Endodermal cell (in vitro differentiated cells): ENCODE data around the gene OCEL1. TPM values are rescaled to one million over a fixed set of nuclear protein-coding genes. Genes with fewer than 3 reads are reported as not detected.

Experiments used
- DNase-seq: peaks from one replicate; pipeline ENCODE4 v3.0.0-alpha.2; 2017
- H3K27ac ChIP-seq: 2 replicates; pipeline ENCODE4 v1.5.1; 2013; ENCODE audit warnings: mild to moderate bottlenecking, low read depth, low read length, moderate library complexity
- H3K27me3 ChIP-seq: 2 replicates; pipeline ENCODE4 v1.6.1; 2013; ENCODE audit warnings: mild to moderate bottlenecking, low read length, moderate library complexity; ENCODE audit not compliant: insufficient read depth, control insufficient read depth, poor library complexity, severe bottlenecking
- H3K36me3 ChIP-seq: 2 replicates; pipeline ENCODE4 v1.7.0; 2013; ENCODE audit warnings: mild to moderate bottlenecking, low read length, moderate library complexity; ENCODE audit not compliant: control insufficient read depth, insufficient read depth
- H3K4me1 ChIP-seq: one replicate; pipeline ENCODE4 v1.7.0; 2013; ENCODE audit warnings: low read length; ENCODE audit not compliant: control insufficient read depth, insufficient read depth
- H3K4me3 ChIP-seq: 2 replicates; pipeline ENCODE4 v1.5.1; 2013; ENCODE audit warnings: mild to moderate bottlenecking, low read length, moderate library complexity
- H3K9ac ChIP-seq: 2 replicates; pipeline ENCODE4 v1.6.1; 2013; ENCODE audit warnings: mild to moderate bottlenecking, low read length, moderate library complexity; ENCODE audit not compliant: poor library complexity, severe bottlenecking; ENCODE audit errors: extremely low read depth
- H3K9me3 ChIP-seq: 2 replicates; pipeline ENCODE4 v1.6.1; 2013; ENCODE audit warnings: mild to moderate bottlenecking, low read length, moderate library complexity; ENCODE audit not compliant: control insufficient read depth
- H3K27ac Mint-ChIP-seq: 2 replicates; pipeline ENCODE4 v1.8.0; 2020; ENCODE audit warnings: mixed read lengths
- H3K27me3 Mint-ChIP-seq: 2 replicates; pipeline ENCODE4 v1.8.0; 2021; ENCODE audit warnings: mild to moderate bottlenecking, mixed read lengths; ENCODE audit not compliant: insufficient read depth
- H3K36me3 Mint-ChIP-seq: 2 replicates; pipeline ENCODE4 v1.8.0; 2020; ENCODE audit warnings: low read depth, mixed read lengths
- H3K4me1 Mint-ChIP-seq: 2 replicates; pipeline ENCODE4 v1.8.0; 2020; ENCODE audit warnings: mixed read lengths
- H3K4me3 Mint-ChIP-seq: 2 replicates; pipeline ENCODE4 v1.8.0; 2020; ENCODE audit warnings: mild to moderate bottlenecking, moderate library complexity, mixed read lengths
- H3K9me3 Mint-ChIP-seq: 2 replicates; pipeline ENCODE4 v1.8.0; 2020; ENCODE audit warnings: mild to moderate bottlenecking, mixed read lengths
- CTCF ChIP-seq: fragments of 200-600 bp; sonication (generic); conservative IDR thresholded peaks from 2 replicates; pipeline ENCODE4 v1.5.0; 2021; ENCODE audit warnings: antibody characterized with exemption, mild to moderate bottlenecking
- WGBS, 2 experiments: methylation state at CpG; one replicate each; pipeline versions ENCODE4 v1.1.5 to v1.1.7; 2013; ENCODE audit warnings: missing lambda C conversion rate in 2 of 2, mixed read lengths in 1 of 2; ENCODE audit not compliant: insufficient coverage in 1 of 2, insufficient read length in 1 of 2; 5-methylcytosine and 5-hydroxymethylcytosine counted together
- total RNA-seq, 2 donors: library from RNA; stranded (reverse); fragmentation: NEBNext Ultra II Directional in 1 of 2; extraction: Animal tissue kit (Norgen Biotek cat#: 25700) in 1 of 2; gene quantifications; 2 replicates in 1 of 2; 3 replicates in 1 of 2; pipeline ENCODE4 v1.2.1, GENCODE V29; 2021

Gene OCEL1
- total RNA-seq, 2 donors from 2014 or later, result 23.1 to 29.1 TPM

GRCh38 chr19:17263712-17264640 is 38.0 kb downstream of the OCEL1 start:
- no peaks in the 10 kb centered on the region for H3K9me3 Mint-ChIP-seq
- peaks cover 7% of the 10 kb centered on the region for H3K4me1 Mint-ChIP-seq
- no peaks in the 10 kb centered on the region for H3K4me1 ChIP-seq
- H3K4me3 Mint-ChIP-seq, result peak overlapping the region; percentile 18
- H3K27me3 ChIP-seq, result no peaks in the 10 kb centered on the region
- no peak for TF ChIP-seq CTCF
- no peaks in the 10 kb centered on the region for H3K9me3 ChIP-seq
- H3K27ac ChIP-seq, result no peak overlapping the region
- peak overlapping the region; percentile 85 for H3K27ac Mint-ChIP-seq
- H3K27me3 Mint-ChIP-seq, result no peaks in the 10 kb centered on the region
- no peak for DNase-seq
- peaks cover 4% of the 10 kb centered on the region for H3K36me3 ChIP-seq
- H3K9ac ChIP-seq, result no peak overlapping the region
- H3K4me3 ChIP-seq, result no peak overlapping the region
- 85 to 93% methylated on average over 13 to 23 of the region's 23 CpGs for WGBS, 2 experiments
- peaks cover 2% of the 10 kb centered on the region for H3K36me3 Mint-ChIP-seq

GRCh38 chr19:17264641-17264979 is 38.6 kb downstream of the OCEL1 start, which contains the start of gene USHBP1:
Gene USHBP1, minus strand, starts transcription at chr19:17264745. Its CDS starts 446 bp downstream, at chr19:17264299.
- H3K9me3 ChIP-seq, result no peaks in the 10 kb centered on the region
- DNase-seq, result peak; percentile 85
- no peak within 1 kb of the TSS for H3K9ac ChIP-seq
- no peaks in the 10 kb centered on the region for H3K27me3 ChIP-seq
- H3K36me3 ChIP-seq, result peaks cover 5% of the 10 kb centered on the region
- peak within 1 kb of the TSS; percentile 85 for H3K27ac Mint-ChIP-seq
- H3K27me3 Mint-ChIP-seq, result no peaks in the 10 kb centered on the region
- H3K27ac ChIP-seq, result no peak within 1 kb of the TSS
- H3K9me3 Mint-ChIP-seq, result no peaks in the 10 kb centered on the region
- 53 to 67% methylated on average over 3 to 5 of the region's 5 CpGs for WGBS, 2 experiments
- H3K4me1 Mint-ChIP-seq, result peaks cover 7% of the 10 kb centered on the region
- no peak for TF ChIP-seq CTCF
- peak within 1 kb of the TSS; percentile 18 for H3K4me3 Mint-ChIP-seq
- no peaks in the 10 kb centered on the region for H3K4me1 ChIP-seq
- H3K36me3 Mint-ChIP-seq, result peaks cover 4% of the 10 kb centered on the region
- H3K4me3 ChIP-seq, result no peak within 1 kb of the TSS

GRCh38 chr19:17266026-17266425 is 40.0 kb downstream of the OCEL1 start:
- no peak overlapping the region for H3K4me3 Mint-ChIP-seq
- no peak overlapping the region for H3K27ac Mint-ChIP-seq
- H3K27ac ChIP-seq, result no peak overlapping the region
- H3K4me1 ChIP-seq, result no peaks in the 10 kb centered on the region
- no peaks in the 10 kb centered on the region for H3K27me3 Mint-ChIP-seq
- no peak overlapping the region for H3K9ac ChIP-seq
- H3K4me1 Mint-ChIP-seq, result peaks cover 7% of the 10 kb centered on the region
- H3K36me3 ChIP-seq, result peaks cover 15% of the 10 kb centered on the region
- DNase-seq, result no peak
- H3K4me3 ChIP-seq, result no peak overlapping the region
- no peak for TF ChIP-seq CTCF
- H3K9me3 ChIP-seq, result no peaks in the 10 kb centered on the region
- peaks cover 12% of the 10 kb centered on the region for H3K36me3 Mint-ChIP-seq
- 91 to 92% methylated on average over 6 to 7 of the region's 7 CpGs for WGBS, 2 experiments
- H3K9me3 Mint-ChIP-seq, result no peaks in the 10 kb centered on the region
- H3K27me3 ChIP-seq, result no peaks in the 10 kb centered on the region
